Astrocyte (in vitro differentiated cells and primary cell): ENCODE data around the gene OR4K17.

Source experiments
- EZH2 ChIP-seq: IDR thresholded peaks from 2 replicates; pipeline ENCODE4 v1.6.1; 2012; ENCODE audit warnings: mild to moderate bottlenecking, low read length, inconsistent platforms; ENCODE audit not compliant: insufficient read depth
- TF ChIP-seq, protein P1 (sequence below): IDR thresholded peaks from 2 replicates; pipeline ENCODE4 v1.5.1; 2011; ENCODE audit warnings: low read depth, mild to moderate bottlenecking, inconsistent platforms, low read length, moderate library complexity; ENCODE audit not compliant: insufficient read depth

DNA sequence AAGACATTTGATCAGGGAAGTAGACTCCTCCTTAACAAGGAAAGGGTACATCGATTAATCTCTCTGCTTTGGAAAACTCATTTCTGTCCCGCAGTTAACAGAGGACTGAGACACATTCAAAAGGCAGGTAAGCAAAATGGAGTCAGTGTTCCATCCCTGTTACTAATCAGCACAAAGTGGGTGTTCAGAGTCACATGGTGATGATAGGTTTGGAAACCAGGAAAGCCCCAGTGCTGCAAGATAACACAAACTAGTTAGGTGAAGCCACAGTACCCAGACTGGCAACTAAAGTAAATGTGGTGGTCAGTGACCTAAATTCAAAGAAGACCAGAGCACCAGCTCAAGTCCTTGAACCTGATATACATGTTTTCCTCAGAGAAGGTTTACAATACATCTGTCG is 1.8 kb downstream of the OR4K17 start:
- TF ChIP-seq, protein P1, sequence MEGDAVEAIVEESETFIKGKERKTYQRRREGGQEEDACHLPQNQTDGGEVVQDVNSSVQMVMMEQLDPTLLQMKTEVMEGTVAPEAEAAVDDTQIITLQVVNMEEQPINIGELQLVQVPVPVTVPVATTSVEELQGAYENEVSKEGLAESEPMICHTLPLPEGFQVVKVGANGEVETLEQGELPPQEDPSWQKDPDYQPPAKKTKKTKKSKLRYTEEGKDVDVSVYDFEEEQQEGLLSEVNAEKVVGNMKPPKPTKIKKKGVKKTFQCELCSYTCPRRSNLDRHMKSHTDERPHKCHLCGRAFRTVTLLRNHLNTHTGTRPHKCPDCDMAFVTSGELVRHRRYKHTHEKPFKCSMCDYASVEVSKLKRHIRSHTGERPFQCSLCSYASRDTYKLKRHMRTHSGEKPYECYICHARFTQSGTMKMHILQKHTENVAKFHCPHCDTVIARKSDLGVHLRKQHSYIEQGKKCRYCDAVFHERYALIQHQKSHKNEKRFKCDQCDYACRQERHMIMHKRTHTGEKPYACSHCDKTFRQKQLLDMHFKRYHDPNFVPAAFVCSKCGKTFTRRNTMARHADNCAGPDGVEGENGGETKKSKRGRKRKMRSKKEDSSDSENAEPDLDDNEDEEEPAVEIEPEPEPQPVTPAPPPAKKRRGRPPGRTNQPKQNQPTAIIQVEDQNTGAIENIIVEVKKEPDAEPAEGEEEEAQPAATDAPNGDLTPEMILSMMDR, result no peak
- TF ChIP-seq EZH2, result no peak
